ENCODE measurements around the gene TBRG1. TPM values are rescaled to one million over a fixed set of nuclear protein-coding genes. Genes with fewer than 3 reads are reported as not detected.

The TBRG1 gene
- polyA plus RNA-seq, 2 donors = 16.5 to 16.9 TPM

- H3K36me3 ChIP-seq (ENCODE audit: control insufficient read depth in 2 of 2, insufficient read depth in 2 of 2, low read length in 1 of 2) = peaks cover 0 to 2% of the 10 kb centered on the region in 2 donors
- no peaks in the 10 kb centered on the region for H3K27me3 ChIP-seq (ENCODE audit: control insufficient read depth in 1 of 2, insufficient read depth in 2 of 2, low read length in 2 of 2)
- WGBS, 2 donors = 62 to 72% methylated on average over 16 of the region's 16 CpGs
- no peak overlapping the region for H3K4me3 ChIP-seq (ENCODE audit: low read depth in 1 of 2, low read length in 2 of 2)
- no peaks in the 10 kb centered on the region for H3K9me3 ChIP-seq (ENCODE audit: control insufficient read depth in 2 of 2, insufficient read depth in 1 of 2, low read depth in 1 of 2, low read length in 1 of 2)
- H3K27ac ChIP-seq (ENCODE audit: low read depth in 2 of 2, low read length in 1 of 2) = no peak overlapping the region
- peaks cover 0 to 2% of the 10 kb centered on the region in 2 donors for H3K4me1 ChIP-seq (ENCODE audit: control insufficient read depth in 2 of 2, insufficient read depth in 2 of 2, low read length in 1 of 2)
Measured at GRCh38 chr11:124656774-124657630, 34.3 kb downstream of the TBRG1 start.

- no peak overlapping the region for H3K4me3 ChIP-seq (ENCODE audit: low read depth in 1 of 2, low read length in 2 of 2)
- no peaks in the 10 kb centered on the region for H3K9me3 ChIP-seq (ENCODE audit: control insufficient read depth in 2 of 2, insufficient read depth in 1 of 2, low read depth in 1 of 2, low read length in 1 of 2)
- H3K27ac ChIP-seq (ENCODE audit: low read depth in 2 of 2, low read length in 1 of 2) = no peak overlapping the region
- H3K4me1 ChIP-seq (ENCODE audit: control insufficient read depth in 2 of 2, insufficient read depth in 2 of 2, low read length in 1 of 2) = peaks cover 0 to 2% of the 10 kb centered on the region in 2 donors
- 85 to 86% methylated on average over 5 of the region's 5 CpGs for WGBS, 2 donors
- no peaks in the 10 kb centered on the region for H3K27me3 ChIP-seq (ENCODE audit: control insufficient read depth in 1 of 2, insufficient read depth in 2 of 2, low read length in 2 of 2)
- H3K36me3 ChIP-seq (ENCODE audit: control insufficient read depth in 2 of 2, insufficient read depth in 2 of 2, low read length in 1 of 2) = no peaks in the 10 kb centered on the region
Measured at GRCh38 chr11:124657904-124658303, 35.2 kb downstream of the TBRG1 start.

GRCh38 chr11:124658501-124658900, 35.8 kb downstream of the TBRG1 start:
- WGBS, 2 donors = 85 to 87% methylated on average over 3 of the region's 3 CpGs
- peaks cover 0 to 2% of the 10 kb centered on the region in 2 donors for H3K4me1 ChIP-seq (ENCODE audit: control insufficient read depth in 2 of 2, insufficient read depth in 2 of 2, low read length in 1 of 2)
- no peaks in the 10 kb centered on the region for H3K36me3 ChIP-seq (ENCODE audit: control insufficient read depth in 2 of 2, insufficient read depth in 2 of 2, low read length in 1 of 2)
- no peaks in the 10 kb centered on the region for H3K9me3 ChIP-seq (ENCODE audit: control insufficient read depth in 2 of 2, insufficient read depth in 1 of 2, low read depth in 1 of 2, low read length in 1 of 2)
- no peak overlapping the region for H3K4me3 ChIP-seq (ENCODE audit: low read depth in 1 of 2, low read length in 2 of 2)
- H3K27ac ChIP-seq (ENCODE audit: low read depth in 2 of 2, low read length in 1 of 2) = no peak overlapping the region
- no peaks in the 10 kb centered on the region for H3K27me3 ChIP-seq (ENCODE audit: control insufficient read depth in 1 of 2, insufficient read depth in 2 of 2, low read length in 2 of 2)

- H3K4me1 ChIP-seq (ENCODE audit: control insufficient read depth in 2 of 2, insufficient read depth in 2 of 2, low read length in 1 of 2) = peaks cover 0 to 2% of the 10 kb centered on the region in 2 donors
- no peaks in the 10 kb centered on the region for H3K36me3 ChIP-seq (ENCODE audit: control insufficient read depth in 2 of 2, insufficient read depth in 2 of 2, low read length in 1 of 2)
- H3K27me3 ChIP-seq (ENCODE audit: control insufficient read depth in 1 of 2, insufficient read depth in 2 of 2, low read length in 2 of 2) = no peaks in the 10 kb centered on the region
- H3K9me3 ChIP-seq (ENCODE audit: control insufficient read depth in 2 of 2, insufficient read depth in 1 of 2, low read depth in 1 of 2, low read length in 1 of 2) = no peaks in the 10 kb centered on the region
- no peak overlapping the region for H3K27ac ChIP-seq (ENCODE audit: low read depth in 2 of 2, low read length in 1 of 2)
- WGBS, 2 donors = 87 to 90% methylated on average over 1 of the region's 1 CpG
- no peak overlapping the region for H3K4me3 ChIP-seq (ENCODE audit: low read depth in 1 of 2, low read length in 2 of 2)
Measured at GRCh38 chr11:124658986-124659385, 36.3 kb downstream of the TBRG1 start.

- no peaks in the 10 kb centered on the region for H3K36me3 ChIP-seq (ENCODE audit: control insufficient read depth in 2 of 2, insufficient read depth in 2 of 2, low read length in 1 of 2)
Measured at GRCh38 chr11:124661553-124661952, 38.9 kb downstream of the TBRG1 start.

GRCh38 chr11:124662106-124662505, 39.4 kb downstream of the TBRG1 start:
- Histone ChIP-seq H3K4me1 (ENCODE audit: control insufficient read depth in 2 of 2, insufficient read depth in 2 of 2, low read length in 1 of 2) (no peaks in the 10 kb centered on the region), H3K36me3 (ENCODE audit: control insufficient read depth in 2 of 2, insufficient read depth in 2 of 2, low read length in 1 of 2) (no peaks in the 10 kb centered on the region), H3K27me3 (ENCODE audit: control insufficient read depth in 1 of 2, insufficient read depth in 2 of 2, low read length in 2 of 2) (no peaks in the 10 kb centered on the region), H3K4me3 (ENCODE audit: low read depth in 1 of 2, low read length in 2 of 2) (no peak overlapping the region), H3K9me3 (ENCODE audit: control insufficient read depth in 2 of 2, insufficient read depth in 1 of 2, low read depth in 1 of 2, low read length in 1 of 2) (no peaks in the 10 kb centered on the region), H3K27ac (ENCODE audit: low read depth in 2 of 2, low read length in 1 of 2) (no peak overlapping the region)
- WGBS, 2 donors = 87 to 89% methylated on average over 4 of the region's 4 CpGs

More at GRCh38 chr11:124661553-124661952, 38.9 kb downstream of the TBRG1 start:
- H3K4me3 ChIP-seq (ENCODE audit: low read depth in 1 of 2, low read length in 2 of 2) = no peak overlapping the region
- no peaks in the 10 kb centered on the region for H3K27me3 ChIP-seq (ENCODE audit: control insufficient read depth in 1 of 2, insufficient read depth in 2 of 2, low read length in 2 of 2)
- H3K27ac ChIP-seq (ENCODE audit: low read depth in 2 of 2, low read length in 1 of 2) = no peak overlapping the region
- H3K9me3 ChIP-seq (ENCODE audit: control insufficient read depth in 2 of 2, insufficient read depth in 1 of 2, low read depth in 1 of 2, low read length in 1 of 2) = no peaks in the 10 kb centered on the region
- peaks cover 0 to 2% of the 10 kb centered on the region in 2 donors for H3K4me1 ChIP-seq (ENCODE audit: control insufficient read depth in 2 of 2, insufficient read depth in 2 of 2, low read length in 1 of 2)

- H3K4me1 ChIP-seq (ENCODE audit: control insufficient read depth in 2 of 2, insufficient read depth in 2 of 2, low read length in 1 of 2) = no peaks in the 10 kb centered on the region
- no peak overlapping the region for H3K27ac ChIP-seq (ENCODE audit: low read depth in 2 of 2, low read length in 1 of 2)
- no peak overlapping the region for H3K4me3 ChIP-seq (ENCODE audit: low read depth in 1 of 2, low read length in 2 of 2)
- no peaks in the 10 kb centered on the region for H3K27me3 ChIP-seq (ENCODE audit: control insufficient read depth in 1 of 2, insufficient read depth in 2 of 2, low read length in 2 of 2)
- no peaks in the 10 kb centered on the region for H3K9me3 ChIP-seq (ENCODE audit: control insufficient read depth in 2 of 2, insufficient read depth in 1 of 2, low read depth in 1 of 2, low read length in 1 of 2)
- H3K36me3 ChIP-seq (ENCODE audit: control insufficient read depth in 2 of 2, insufficient read depth in 2 of 2, low read length in 1 of 2) = peaks cover 0 to 2% of the 10 kb centered on the region in 2 donors
- WGBS, 2 donors = 93 to 95% methylated on average over 2 of the region's 2 CpGs
Measured at GRCh38 chr11:124663861-124664260, 41.2 kb downstream of the TBRG1 start.

GRCh38 chr11:124667601-124668000, 44.9 kb downstream of the TBRG1 start:
- Histone ChIP-seq H3K4me1 (ENCODE audit: control insufficient read depth in 2 of 2, insufficient read depth in 2 of 2, low read length in 1 of 2) (no peaks in the 10 kb centered on the region), H3K27me3 (ENCODE audit: control insufficient read depth in 1 of 2, insufficient read depth in 2 of 2, low read length in 2 of 2) (no peaks in the 10 kb centered on the region), H3K36me3 (ENCODE audit: control insufficient read depth in 2 of 2, insufficient read depth in 2 of 2, low read length in 1 of 2) (peaks cover 0 to 2% of the 10 kb centered on the region in 2 donors), H3K27ac (ENCODE audit: low read depth in 2 of 2, low read length in 1 of 2) (no peak overlapping the region), H3K9me3 (ENCODE audit: control insufficient read depth in 2 of 2, insufficient read depth in 1 of 2, low read depth in 1 of 2, low read length in 1 of 2) (no peaks in the 10 kb centered on the region), H3K4me3 (ENCODE audit: low read depth in 1 of 2, low read length in 2 of 2) (no peak overlapping the region)
- 97% methylated on average over 3 of the region's 3 CpGs for WGBS, 2 donors

GRCh38 chr11:124669193-124669592, 46.5 kb downstream of the TBRG1 start:
- Histone ChIP-seq H3K36me3 (ENCODE audit: control insufficient read depth in 2 of 2, insufficient read depth in 2 of 2, low read length in 1 of 2) (peaks cover 0 to 2% of the 10 kb centered on the region in 2 donors), H3K27me3 (ENCODE audit: control insufficient read depth in 1 of 2, insufficient read depth in 2 of 2, low read length in 2 of 2) (no peaks in the 10 kb centered on the region), H3K27ac (ENCODE audit: low read depth in 2 of 2, low read length in 1 of 2) (no peak overlapping the region), H3K4me1 (ENCODE audit: control insufficient read depth in 2 of 2, insufficient read depth in 2 of 2, low read length in 1 of 2) (no peaks in the 10 kb centered on the region), H3K4me3 (ENCODE audit: low read depth in 1 of 2, low read length in 2 of 2) (no peak overlapping the region), H3K9me3 (ENCODE audit: control insufficient read depth in 2 of 2, insufficient read depth in 1 of 2, low read depth in 1 of 2, low read length in 1 of 2) (no peaks in the 10 kb centered on the region)
- WGBS, 2 donors = 23 to 24% methylated on average over 8 of the region's 8 CpGs

- WGBS, 2 donors = 32 to 50% methylated on average over 3 of the region's 3 CpGs
Measured at GRCh38 chr11:124670732-124671131, 48.1 kb downstream of the TBRG1 start.

More at GRCh38 chr11:124670732-124671131, 48.1 kb downstream of the TBRG1 start:
- H3K4me3 ChIP-seq (ENCODE audit: low read depth in 1 of 2, low read length in 2 of 2) = no peak overlapping the region
- no peaks in the 10 kb centered on the region for H3K4me1 ChIP-seq (ENCODE audit: control insufficient read depth in 2 of 2, insufficient read depth in 2 of 2, low read length in 1 of 2)
- H3K36me3 ChIP-seq (ENCODE audit: control insufficient read depth in 2 of 2, insufficient read depth in 2 of 2, low read length in 1 of 2) = peaks cover 0 to 2% of the 10 kb centered on the region in 2 donors
- H3K9me3 ChIP-seq (ENCODE audit: control insufficient read depth in 2 of 2, insufficient read depth in 1 of 2, low read depth in 1 of 2, low read length in 1 of 2) = no peaks in the 10 kb centered on the region
- H3K27ac ChIP-seq (ENCODE audit: low read depth in 2 of 2, low read length in 1 of 2) = no peak overlapping the region
- H3K27me3 ChIP-seq (ENCODE audit: control insufficient read depth in 1 of 2, insufficient read depth in 2 of 2, low read length in 2 of 2) = no peaks in the 10 kb centered on the region
